Measurements from ENCODE around the gene ESPN. TPM values are rescaled to one million over a fixed set of nuclear protein-coding genes. Genes with fewer than 3 reads are reported as not detected.

ESPN gene
- total and polyA plus RNA-seq, 10 of the 15 experiments (the other 5 are each of a cell fraction or from before 2014, with no cell fraction given): 0.18 to 0.71 (median 0.59) TPM; not detected in 7

- TF ChIP-seq PRDM15 (CRISPR knock-in tag; IDR thresholded peaks at IDR 0.05) (no peak), USF2 (IDR thresholded peaks at IDR 0.05; ENCODE audit: borderline replicate concordance, low read depth, low read length) (no peak), NKRF (conservative IDR thresholded peaks at IDR 0.05) (no peak), ZZZ3 (IDR thresholded peaks at IDR 0.05; ENCODE audit: control insufficient read depth, insufficient read length, low read depth) (no peak)
These were observed 38.0 kb downstream of the ESPN start (continued) for GRCh38 chr1:6462412-6463119.

Data from GM12878 (cell line).